ENCODE data around the gene USP30. TPM values are rescaled to one million over a fixed set of nuclear protein-coding genes. Genes with fewer than 3 reads are reported as not detected.

Gene USP30
- total and polyA plus RNA-seq, 10 of the 15 experiments (the other 5 are each of a cell fraction or from before 2014, with no cell fraction given) = 2.1 to 16.2 (median 6.4) TPM

DNA sequence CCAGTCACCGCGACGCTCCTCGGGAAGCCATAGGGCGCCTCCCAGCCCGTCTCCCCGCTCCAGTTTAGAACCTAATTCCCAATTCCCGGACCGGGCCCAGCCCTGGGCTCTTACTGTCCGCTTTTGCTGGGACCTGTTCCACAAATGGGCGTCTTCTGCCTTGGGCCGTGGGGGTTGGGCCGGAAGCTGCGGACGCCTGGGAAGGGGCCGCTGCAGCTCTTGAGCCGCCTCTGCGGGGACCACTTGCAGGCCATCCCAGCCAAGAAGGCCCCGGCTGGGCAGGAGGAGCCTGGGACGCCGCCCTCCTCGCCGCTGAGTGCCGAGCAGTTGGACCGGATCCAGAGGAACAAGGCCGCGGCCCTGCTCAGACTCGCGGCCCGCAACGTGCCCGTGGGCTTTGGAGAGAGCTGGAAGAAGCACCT is 45.8 kb downstream of the USP30 start (continued):
- TF ChIP-seq, protein P1, sequence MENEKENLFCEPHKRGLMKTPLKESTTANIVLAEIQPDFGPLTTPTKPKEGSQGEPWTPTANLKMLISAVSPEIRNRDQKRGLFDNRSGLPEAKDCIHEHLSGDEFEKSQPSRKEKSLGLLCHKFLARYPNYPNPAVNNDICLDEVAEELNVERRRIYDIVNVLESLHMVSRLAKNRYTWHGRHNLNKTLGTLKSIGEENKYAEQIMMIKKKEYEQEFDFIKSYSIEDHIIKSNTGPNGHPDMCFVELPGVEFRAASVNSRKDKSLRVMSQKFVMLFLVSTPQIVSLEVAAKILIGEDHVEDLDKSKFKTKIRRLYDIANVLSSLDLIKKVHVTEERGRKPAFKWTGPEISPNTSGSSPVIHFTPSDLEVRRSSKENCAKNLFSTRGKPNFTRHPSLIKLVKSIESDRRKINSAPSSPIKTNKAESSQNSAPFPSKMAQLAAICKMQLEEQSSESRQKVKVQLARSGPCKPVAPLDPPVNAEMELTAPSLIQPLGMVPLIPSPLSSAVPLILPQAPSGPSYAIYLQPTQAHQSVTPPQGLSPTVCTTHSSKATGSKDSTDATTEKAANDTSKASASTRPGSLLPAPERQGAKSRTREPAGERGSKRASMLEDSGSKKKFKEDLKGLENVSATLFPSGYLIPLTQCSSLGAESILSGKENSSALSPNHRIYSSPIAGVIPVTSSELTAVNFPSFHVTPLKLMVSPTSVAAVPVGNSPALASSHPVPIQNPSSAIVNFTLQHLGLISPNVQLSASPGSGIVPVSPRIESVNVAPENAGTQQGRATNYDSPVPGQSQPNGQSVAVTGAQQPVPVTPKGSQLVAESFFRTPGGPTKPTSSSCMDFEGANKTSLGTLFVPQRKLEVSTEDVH (IDR thresholded peaks at IDR 0.05; ENCODE audit: low read depth, partially characterized antibody) = peak; percentile 63
- TF ChIP-seq BRCA1 (IDR thresholded peaks at IDR 0.05; ENCODE audit: low read depth, low read length) (no peak), DPF2 (IDR thresholded peaks at IDR 0.05) (peak; percentile 26; the same call in 1 of the 2 replicates), LARP7 (IDR thresholded peaks at IDR 0.05) (peak; percentile 30; the same call in 1 of the 2 replicates), CBX3 (IDR thresholded peaks at IDR 0.05; ENCODE audit: borderline replicate concordance, low read depth) (no peak)
- TF ChIP-seq, protein P2, sequence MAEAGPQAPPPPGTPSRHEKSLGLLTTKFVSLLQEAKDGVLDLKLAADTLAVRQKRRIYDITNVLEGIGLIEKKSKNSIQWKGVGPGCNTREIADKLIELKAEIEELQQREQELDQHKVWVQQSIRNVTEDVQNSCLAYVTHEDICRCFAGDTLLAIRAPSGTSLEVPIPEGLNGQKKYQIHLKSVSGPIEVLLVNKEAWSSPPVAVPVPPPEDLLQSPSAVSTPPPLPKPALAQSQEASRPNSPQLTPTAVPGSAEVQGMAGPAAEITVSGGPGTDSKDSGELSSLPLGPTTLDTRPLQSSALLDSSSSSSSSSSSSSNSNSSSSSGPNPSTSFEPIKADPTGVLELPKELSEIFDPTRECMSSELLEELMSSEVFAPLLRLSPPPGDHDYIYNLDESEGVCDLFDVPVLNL (IDR thresholded peaks at IDR 0.05; ENCODE audit: low read depth, low read length) = no peak

DNA sequence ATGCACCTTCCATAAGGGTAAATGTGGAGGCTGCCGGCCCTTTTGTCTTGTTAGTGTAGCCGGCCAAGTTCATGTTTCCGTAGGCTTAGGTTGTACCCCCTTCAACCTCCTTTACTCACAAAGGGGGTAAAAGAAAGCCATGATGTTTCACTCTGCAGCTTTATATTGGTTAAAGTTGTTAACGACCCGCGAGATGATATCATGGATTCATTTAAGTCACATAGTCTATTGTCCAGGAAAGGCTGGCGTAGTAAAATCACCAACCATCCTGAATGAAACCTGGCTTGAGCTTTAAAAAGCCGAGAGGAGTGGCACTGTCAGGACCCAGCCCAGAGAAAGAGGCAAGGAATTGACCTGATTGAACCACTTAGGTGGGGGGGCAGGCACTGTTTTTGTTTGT is 46.3 kb downstream of the USP30 start:
- intact Hi-C loops (cut with micrococcal nuclease; ENCODE audit: unreplicated experiment) (loop anchor here (10.0 kb wide), 1 partner anchor 464 kb away; the partner anchor contains the start of gene SELPLG), in situ Hi-C loops (cut with MboI) (loop anchor here (10.0 kb wide), 2 partner anchors 434 to 464 kb away; partner anchors contain the start of gene SELPLG)
- DNase-seq (ENCODE audit: low read depth, low spot score) (no peak), ATAC-seq (no peak), FAIRE-seq (no peak)
- peak overlapping the region; percentile 78 for H3K9ac ChIP-seq (ENCODE audit: control insufficient read depth, insufficient read depth, low read length)
- peaks cover under 1% of the 10 kb centered on the region for H3K4me1 ChIP-seq (ENCODE audit: control insufficient read depth, insufficient read depth, low read length)
- H3K4me2 ChIP-seq (ENCODE audit: control insufficient read depth, insufficient read depth) = peak overlapping the region; percentile 84
- no peaks in the 10 kb centered on the region for H3K9me3 ChIP-seq (replicated peaks; ENCODE audit: control insufficient read depth, insufficient read depth, low read length)
- H3K79me2 ChIP-seq (ENCODE audit: control insufficient read depth, insufficient read depth, low read length) = peaks cover 15% of the 10 kb centered on the region
- CTCF ChIA-PET = interaction anchor here (0.9 to 3.5 kb wide), 4 partner anchors 13 to 586 kb away, joined by 3 to 19 read pairs (median 3); no protein-coding TSS in a partner anchor
- SMC1A ChIA-PET (ENCODE audit: uncharacterized antibody, unreplicated experiment) = interaction anchor here (0.6 to 1.2 kb wide), 3 partner anchors 13 to 148 kb away, joined by 3 to 4 read pairs (median 3); no protein-coding TSS in a partner anchor
- H3K4me3 ChIP-seq = peak overlapping the region; percentile 82
- POLR2A ChIA-PET = interaction anchor here (0.6 to 0.7 kb wide), 2 partner anchors 143 to 382 kb away, joined by 3 to 4 read pairs; no protein-coding TSS in a partner anchor
- peak overlapping the region; percentile 86 for H2AFZ ChIP-seq (ENCODE audit: control insufficient read depth, low read depth, low read length)
- BruUV-seq (replicated peaks) = no TSS peak
- peak overlapping the region; percentile 30 for H3K27ac ChIP-seq (ENCODE audit: control insufficient read depth, insufficient read depth)
- H3K27me3 ChIP-seq (replicated peaks in 1 of 2; ENCODE audit: control insufficient read depth in 2 of 2, insufficient read depth in 2 of 2, low read length in 1 of 2) = no peaks in the 10 kb centered on the region
- WGBS (ENCODE audit: insufficient coverage, insufficient replicate concordance, low lambda C conversion rate, missing lambda C conversion rate) = 9% methylated on average over 8 of the region's 8 CpGs
- RAD21 ChIA-PET (ENCODE audit: unreplicated experiment) = interaction anchor here (1.1 kb wide), 1 partner anchor 272 kb away, joined by 3 read pairs; no protein-coding TSS in a partner anchor
- no peaks in the 10 kb centered on the region for H4K20me1 ChIP-seq (ENCODE audit: control insufficient read depth, insufficient read depth)
- peaks cover 4 to 5% of the 10 kb centered on the region in 2 experiments; a peak in 3 of 4 replicates for H3K36me3 ChIP-seq (ENCODE audit: control insufficient read depth in 2 of 2, insufficient read depth in 2 of 2, low read length in 1 of 2)
- TF ChIP-seq, protein P3, sequence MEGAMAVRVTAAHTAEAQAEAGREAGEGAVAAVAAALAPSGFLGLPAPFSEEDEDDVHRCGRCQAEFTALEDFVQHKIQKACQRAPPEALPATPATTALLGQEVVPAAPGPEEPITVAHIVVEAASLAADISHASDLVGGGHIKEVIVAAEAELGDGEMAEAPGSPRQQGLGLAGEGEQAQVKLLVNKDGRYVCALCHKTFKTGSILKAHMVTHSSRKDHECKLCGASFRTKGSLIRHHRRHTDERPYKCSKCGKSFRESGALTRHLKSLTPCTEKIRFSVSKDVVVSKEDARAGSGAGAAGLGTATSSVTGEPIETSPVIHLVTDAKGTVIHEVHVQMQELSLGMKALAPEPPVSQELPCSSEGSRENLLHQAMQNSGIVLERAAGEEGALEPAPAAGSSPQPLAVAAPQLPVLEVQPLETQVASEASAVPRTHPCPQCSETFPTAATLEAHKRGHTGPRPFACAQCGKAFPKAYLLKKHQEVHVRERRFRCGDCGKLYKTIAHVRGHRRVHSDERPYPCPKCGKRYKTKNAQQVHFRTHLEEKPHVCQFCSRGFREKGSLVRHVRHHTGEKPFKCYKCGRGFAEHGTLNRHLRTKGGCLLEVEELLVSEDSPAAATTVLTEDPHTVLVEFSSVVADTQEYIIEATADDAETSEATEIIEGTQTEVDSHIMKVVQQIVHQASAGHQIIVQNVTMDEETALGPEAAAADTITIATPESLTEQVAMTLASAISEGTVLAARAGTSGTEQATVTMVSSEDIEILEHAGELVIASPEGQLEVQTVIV (IDR thresholded peaks at IDR 0.05; ENCODE audit: borderline replicate concordance, partially characterized antibody) = no peak
- TF ChIP-seq, protein P1 (IDR thresholded peaks at IDR 0.05; ENCODE audit: low read depth, partially characterized antibody) = no peak
- no peak for TF ChIP-seq ZNF24 (IDR thresholded peaks at IDR 0.05)
- TF ChIP-seq, protein P4, sequence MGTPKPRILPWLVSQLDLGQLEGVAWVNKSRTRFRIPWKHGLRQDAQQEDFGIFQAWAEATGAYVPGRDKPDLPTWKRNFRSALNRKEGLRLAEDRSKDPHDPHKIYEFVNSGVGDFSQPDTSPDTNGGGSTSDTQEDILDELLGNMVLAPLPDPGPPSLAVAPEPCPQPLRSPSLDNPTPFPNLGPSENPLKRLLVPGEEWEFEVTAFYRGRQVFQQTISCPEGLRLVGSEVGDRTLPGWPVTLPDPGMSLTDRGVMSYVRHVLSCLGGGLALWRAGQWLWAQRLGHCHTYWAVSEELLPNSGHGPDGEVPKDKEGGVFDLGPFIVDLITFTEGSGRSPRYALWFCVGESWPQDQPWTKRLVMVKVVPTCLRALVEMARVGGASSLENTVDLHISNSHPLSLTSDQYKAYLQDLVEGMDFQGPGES (IDR thresholded peaks at IDR 0.05) = no peak
- TF ChIP-seq SP1 (IDR thresholded peaks at IDR 0.05; ENCODE audit: low read depth, low read length) = no peak
- TF ChIP-seq CHD1 (IDR thresholded peaks at IDR 0.05; ENCODE audit: low read depth, low read length) = no peak

Measured in GM12878 (cell line).